ENCODE measurements around the gene ATXN10.

The ATXN10 gene

DNA sequence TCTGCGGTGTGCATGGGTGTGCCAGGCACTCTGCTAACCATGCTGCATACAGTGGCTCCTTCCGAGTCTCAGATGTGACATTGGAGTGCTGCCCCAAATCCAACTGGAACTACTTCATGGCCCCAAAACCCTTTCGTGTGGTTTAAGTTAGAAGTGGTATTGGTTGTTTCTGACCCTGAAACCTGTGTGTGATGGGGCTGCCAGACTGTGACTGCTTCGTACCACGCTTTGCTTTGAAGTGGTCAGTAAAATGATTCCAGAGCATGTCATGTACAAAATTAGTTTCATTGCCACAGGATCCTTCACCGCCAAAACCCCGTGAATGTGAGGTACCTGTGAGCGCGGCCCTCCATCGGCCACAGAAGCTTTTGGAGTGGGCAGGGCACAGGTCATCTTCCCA, 163.2 kb downstream of the ATXN10 start:
- no peak overlapping the region for H3K4me3 ChIP-seq (ENCODE audit: low read length)
- peak; percentile 43 for DNase-seq (ENCODE audit: low read depth, low spot score)

DNA sequence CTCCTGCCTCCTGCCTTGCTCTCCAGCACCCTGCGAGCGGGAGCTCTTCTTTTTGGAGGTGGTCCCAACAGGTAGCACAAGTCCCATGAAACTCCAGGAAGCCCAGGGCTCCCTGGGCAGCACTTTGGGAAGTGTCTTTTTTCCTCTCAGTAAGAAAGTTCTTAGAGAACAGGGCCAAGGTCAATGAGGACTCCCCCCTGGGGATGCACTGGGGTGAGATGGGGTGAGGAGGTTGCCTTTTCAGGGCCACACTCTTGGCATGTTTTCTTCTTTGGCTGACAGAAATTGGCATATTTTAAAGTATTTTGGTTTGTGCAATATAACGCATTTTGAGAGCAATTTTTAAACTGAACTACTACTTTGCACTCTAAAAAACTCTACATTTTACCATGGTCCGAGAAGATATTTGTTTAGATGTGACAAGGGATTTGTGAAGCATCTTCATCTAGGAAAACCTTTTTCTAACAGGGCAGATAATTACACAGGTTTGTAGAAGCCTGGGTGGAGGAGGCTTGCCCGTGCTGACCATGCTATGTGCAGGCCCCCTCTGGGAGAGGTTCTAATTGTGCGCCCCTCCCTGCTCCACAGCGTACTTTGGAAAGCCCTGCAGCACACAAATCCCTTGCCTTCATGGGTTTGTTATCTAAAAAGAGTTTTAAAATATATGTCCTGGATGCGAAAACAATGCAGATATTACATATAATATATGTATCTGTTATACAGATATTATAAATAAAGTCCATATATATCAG, 165.0 kb downstream of the ATXN10 start:
- no peak overlapping the region for H3K4me3 ChIP-seq (ENCODE audit: low read length)
- DNase-seq (ENCODE audit: low read depth, low spot score), result no peak

DNA sequence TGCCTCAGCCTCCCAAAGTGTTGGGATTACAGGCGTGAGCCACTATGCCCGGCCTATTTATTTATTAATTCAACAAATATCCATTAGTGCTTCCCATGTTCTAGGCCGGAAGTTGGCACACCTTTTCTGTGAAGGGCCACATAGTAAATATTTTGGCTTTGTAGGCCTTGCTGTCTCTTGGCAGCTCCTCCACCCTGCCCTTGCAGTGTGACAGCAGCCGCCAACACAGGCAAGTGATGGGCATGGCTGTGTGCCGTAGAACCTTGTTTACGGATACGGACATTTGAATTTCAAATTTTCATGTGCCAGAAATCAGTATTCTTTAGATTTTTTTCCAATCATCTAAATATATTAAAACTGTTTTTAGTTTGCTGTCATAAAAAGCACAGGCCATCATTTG, 165.9 kb downstream of the ATXN10 start:
- DNase-seq (ENCODE audit: low read depth, low spot score), result no peak
- H3K4me3 ChIP-seq (ENCODE audit: low read length), result no peak overlapping the region

DNA sequence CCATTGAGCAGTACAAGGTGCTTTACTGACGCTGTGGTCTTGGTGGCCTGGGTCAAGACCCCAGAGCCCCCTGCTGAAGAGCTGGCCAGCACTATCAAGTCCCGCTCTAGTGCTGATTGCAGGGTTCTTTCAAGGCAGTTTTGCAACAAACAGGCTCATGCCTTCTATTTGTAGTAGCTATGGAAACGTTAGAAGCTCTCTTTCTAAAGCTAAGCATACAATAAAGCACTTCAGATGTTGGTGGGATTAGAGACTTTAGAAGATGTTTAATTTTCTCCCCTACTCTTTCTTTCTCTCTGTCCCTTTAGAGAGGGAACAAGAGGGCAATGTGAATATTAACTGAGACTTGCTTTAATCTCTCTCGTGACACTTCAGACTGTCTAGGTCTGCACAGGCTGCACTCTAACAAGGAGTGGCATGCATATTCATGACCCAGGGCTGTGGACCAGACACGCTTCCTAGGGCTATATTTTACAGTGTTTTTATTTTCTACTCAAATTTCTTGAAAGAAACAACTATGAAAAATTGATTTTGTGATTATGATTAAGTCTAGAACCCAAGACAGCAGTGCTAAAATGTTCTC, 166.8 kb downstream of the ATXN10 start:
- DNase-seq (ENCODE audit: low read depth, low spot score), result no peak

DNA sequence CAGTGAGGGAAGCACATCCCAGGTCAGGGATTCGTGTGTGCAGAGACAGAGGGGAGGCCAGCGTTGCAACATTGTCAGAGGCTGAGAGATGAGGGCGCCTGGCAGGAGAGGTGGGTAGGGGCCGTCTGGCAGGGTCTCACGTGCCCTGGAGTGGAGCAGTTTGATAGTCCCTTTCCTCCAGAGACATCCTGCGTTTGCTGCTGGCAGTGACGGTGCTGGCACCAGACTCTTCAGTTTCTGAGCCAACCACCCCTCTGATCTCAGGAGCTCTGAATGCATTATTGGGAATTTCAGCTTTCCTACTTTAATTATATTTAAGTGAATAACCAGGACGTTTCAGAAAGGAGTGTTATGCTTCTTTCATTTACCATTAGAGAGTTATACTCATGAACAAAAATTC, 168.8 kb downstream of the ATXN10 start:
- DNase-seq (ENCODE audit: low read depth, low spot score), result no peak

More for the DNA sequence above, 166.8 kb downstream of the ATXN10 start:
- H3K4me3 ChIP-seq (ENCODE audit: low read length), result no peak overlapping the region

DNA sequence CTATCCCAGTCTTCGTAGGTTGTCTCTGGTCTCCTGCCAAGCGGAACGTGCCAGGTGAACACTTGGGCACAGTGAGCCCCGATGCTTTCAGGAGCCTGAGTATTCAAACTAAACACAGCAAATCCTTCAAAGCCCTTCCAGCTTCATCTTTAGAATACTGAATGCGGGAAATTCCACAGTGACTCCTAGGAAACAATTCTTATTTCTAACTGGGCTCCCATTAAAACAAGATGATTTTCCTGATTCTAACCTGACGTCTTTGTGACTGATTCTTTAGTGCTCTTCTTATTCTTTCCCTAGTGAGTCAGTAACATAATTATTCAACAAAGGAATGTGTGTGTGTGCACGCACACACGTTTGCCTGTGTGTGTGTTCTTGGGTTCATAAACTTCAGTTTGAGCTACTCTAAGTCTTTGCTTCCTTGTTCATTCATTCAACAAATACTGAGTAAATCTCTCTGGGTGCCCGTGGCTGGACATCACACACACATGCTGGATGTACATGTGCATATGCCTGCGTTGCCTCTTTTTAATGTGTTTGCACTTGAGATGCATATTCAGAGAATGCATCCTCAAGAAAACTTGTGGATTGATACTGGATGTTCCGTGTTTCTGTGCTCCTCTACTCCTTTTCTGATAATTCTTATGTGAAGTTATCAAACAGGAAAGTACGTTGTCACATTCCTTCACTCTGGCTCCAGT, 170.8 kb downstream of the ATXN10 start:
- DNase-seq (ENCODE audit: low read depth, low spot score), result no peak

More for the DNA sequence above, 168.8 kb downstream of the ATXN10 start:
- H3K4me3 ChIP-seq (ENCODE audit: low read length), result no peak overlapping the region

DNA sequence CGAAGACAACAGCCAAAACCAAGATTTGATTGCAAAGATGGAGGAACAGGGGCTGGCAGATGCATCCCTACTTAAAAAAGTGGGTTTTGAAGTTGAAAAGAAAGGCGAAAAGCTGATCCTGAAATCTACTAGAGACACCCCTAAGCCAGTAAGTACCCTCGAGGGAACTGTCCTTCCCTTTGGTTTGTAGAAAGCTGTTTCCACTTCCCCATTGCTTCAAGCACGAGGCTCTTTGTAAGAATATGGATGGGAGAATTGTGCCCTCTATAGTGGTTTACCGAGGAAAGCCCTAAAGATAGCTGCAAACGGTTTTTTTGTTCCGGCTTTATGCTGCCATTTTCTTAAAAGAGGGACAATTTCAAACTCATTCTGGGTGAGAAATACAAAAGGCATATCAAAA, 171.4 kb downstream of the ATXN10 start:
- DNase-seq (ENCODE audit: low read depth, low spot score), result peak; percentile 28
- H3K4me3 ChIP-seq (ENCODE audit: low read length), result no peak overlapping the region

More for the DNA sequence above, 170.8 kb downstream of the ATXN10 start:
- no peak overlapping the region for H3K4me3 ChIP-seq (ENCODE audit: low read length)

DNA sequence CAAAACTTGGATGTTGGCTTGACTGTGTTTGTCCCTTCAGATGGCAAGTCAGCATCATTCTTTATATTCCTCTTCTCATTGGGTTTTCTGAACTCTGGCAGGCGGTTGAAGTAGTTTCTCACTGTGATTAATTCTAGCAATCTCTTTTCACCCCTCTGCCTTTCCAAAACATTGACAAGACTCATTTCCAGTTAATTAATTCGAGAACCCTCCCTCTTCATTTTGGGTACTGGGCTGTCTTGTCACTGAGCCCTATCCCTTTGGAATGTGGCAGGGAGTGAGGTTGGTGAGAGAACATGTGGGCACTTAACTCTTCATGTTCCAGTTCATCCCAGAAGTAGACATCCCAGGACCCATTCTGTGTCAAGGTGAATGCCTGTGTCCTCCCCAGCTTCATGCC, 172.4 kb downstream of the ATXN10 start:
- H3K4me3 ChIP-seq (ENCODE audit: low read length), result no peak overlapping the region
- no peak for DNase-seq (ENCODE audit: low read depth, low spot score)

DNA sequence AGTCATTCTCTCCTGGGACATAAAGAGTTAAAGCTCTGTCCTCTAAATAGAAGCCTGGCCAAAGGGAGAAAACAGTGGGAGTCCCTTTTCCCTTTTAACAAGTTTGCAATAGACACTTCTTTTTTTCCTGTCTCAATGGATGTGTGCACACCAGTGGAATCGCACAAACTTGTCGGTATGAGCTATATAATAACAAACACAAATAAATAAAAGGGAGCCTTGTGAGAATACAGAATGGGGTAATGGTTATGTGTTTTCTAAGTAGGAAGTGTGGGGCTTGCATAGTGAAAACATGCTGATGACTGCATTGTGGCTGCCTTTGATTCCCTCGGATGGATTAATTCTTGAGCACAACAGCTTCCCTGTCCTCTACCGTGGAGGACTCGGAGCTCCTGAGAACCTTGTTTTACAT, 173.4 kb downstream of the ATXN10 start:
- DNase-seq (ENCODE audit: low read depth, low spot score), result no peak
- H3K4me3 ChIP-seq (ENCODE audit: low read length), result no peak overlapping the region

DNA sequence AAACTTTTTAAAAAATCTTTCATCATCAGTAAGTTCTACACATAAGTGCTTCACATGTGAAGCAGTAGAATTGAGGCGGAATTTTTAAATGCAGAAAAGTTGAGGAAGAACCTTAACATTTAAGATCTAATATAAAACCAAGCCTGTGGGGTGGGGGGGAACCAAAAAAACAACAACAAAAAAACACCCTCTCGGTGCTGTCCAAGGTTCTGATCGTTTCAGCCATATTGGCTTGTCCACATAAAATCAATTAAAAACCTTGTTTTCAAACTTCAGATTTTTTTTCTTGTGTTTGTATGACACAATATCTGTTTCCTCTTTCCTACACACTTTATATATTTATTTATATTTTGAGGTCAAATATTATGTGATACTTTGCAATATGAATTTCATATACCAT, 175.3 kb downstream of the ATXN10 start:
- no peak overlapping the region for H3K4me3 ChIP-seq (ENCODE audit: low read length)
- DNase-seq (ENCODE audit: low read depth, low spot score), result no peak

DNA sequence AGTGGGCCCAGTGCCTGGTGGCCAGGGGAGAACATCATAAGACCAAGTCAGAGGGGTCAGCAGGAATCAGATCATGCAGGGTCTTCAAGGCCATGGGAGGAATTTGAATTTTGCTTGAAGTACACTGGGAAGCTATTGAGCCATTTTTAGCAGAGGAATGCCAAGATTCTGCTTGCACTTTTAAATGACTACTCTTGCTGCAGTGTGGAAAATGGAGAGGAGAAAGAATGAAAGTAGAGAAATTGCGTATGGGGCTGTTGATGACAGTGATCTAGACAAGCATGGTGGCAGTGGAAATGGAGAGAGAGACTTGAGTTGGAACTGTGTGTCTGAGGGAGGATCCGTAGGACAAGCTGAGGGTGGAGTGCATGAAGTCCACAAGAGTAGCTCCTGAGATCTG, 177.3 kb downstream of the ATXN10 start:
- no peak overlapping the region for H3K4me3 ChIP-seq (ENCODE audit: low read length)
- no peak for DNase-seq (ENCODE audit: low read depth, low spot score)

DNA sequence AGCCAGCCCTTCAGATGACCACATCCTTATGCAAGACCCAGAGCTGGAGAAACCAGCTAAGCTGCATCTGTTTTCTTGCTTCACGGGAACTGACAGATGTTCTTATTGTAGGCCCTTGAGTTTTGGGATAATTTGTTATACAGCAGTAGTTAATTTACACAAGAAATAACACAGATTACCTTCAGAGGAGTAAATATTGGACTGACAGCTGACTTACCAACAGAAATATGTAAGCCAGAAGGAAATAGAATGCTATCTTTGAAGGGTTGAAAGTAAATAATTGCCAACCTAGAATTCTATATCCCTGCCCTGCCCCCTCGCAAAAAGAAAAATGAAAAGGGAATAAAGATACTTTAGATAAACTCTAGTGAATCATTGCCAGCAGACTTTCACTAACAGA, 181.2 kb downstream of the ATXN10 start:
- H3K4me3 ChIP-seq (ENCODE audit: low read length), result no peak overlapping the region
- no peak for DNase-seq (ENCODE audit: low read depth, low spot score)

DNA sequence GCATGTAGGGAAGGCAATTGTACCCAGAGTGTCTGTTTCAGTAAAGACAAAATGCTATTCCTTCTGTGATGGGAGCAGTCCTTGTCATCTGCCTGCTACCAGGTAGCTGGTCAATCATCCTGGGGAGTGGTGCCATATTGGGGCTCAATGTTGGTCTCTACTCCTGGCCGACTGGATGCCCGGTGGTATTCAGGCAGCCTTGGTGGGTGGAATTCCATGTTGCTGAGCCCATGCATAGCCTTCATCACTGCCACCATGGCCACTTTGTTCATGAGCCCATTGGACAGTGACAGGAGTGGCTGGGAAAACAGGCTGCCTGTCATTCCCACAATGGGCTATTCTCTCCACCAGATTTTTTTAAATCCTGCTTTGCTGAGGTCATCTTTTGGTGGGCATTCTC, 184.3 kb downstream of the ATXN10 start:
- no peak for DNase-seq (ENCODE audit: low read depth, low spot score)

DNA sequence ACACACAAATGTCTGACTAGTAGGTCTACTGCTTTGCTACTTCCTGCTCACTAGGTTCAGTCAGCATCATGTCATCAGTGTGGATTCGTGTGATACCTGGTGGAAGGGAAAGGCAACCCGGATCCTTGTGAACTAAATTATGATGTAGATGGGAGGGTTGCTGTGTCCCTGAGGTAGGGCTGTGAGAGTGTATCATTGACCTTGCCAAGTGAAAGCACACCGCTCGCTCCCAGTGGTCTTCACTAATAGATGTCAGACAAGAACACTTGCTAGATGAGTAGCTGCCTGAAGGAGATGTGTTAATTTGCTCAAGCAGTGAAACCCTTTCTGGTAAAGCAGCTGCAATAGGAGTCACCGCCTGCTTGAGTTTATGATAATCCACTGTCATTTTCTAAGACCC, 185.9 kb downstream of the ATXN10 start:
- H3K4me3 ChIP-seq (ENCODE audit: low read length), result no peak overlapping the region

More for the DNA sequence above, 184.3 kb downstream of the ATXN10 start:
- no peak overlapping the region for H3K4me3 ChIP-seq (ENCODE audit: low read length)

DNA sequence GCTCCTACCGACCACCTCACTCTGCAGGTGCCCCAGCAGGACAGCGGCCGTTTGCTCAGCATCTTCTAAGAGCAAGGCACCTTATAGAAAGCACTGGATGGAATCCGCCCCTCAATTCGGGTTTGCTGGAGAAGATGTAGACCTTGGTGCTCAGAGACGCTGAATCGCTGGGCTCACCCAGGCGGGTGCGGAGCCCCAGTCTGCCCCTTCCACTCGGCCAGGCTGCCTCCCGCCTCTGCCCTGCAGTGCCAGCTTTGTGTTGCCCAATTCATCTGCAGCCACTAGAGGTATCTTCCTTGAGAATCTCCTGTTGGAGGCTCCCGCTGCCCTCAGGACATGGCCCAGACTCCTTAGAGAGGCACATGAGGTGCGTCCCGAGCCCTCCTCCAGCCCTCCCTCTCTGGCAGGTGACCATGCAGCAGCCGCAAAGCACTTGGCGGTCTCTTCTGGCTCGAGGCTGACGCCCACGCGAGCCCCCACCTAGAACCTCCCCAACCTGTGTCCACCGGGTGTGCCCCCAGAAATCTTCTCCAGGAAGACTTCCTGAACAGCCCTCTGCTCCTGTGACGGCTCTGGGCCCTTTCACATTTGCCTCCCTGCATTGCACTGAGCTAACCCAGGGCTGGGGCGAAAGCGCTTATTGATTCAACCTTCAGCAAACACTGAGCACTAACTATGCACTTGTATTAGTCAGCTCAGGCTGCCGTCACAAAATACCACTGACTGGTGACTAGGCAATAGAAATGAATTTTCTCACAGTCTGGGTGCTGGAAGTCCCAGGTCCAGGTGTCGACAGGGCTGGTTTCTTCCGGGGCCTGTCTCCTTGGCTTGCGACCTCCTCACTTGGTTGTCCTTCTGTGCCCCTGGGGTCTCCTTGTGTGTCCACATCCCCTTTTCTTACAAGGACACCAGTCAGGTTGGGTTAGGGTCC, 187.9 kb downstream of the ATXN10 start:
- no peak overlapping the region for H3K4me3 ChIP-seq (ENCODE audit: low read length)

More for the DNA sequence above, 185.9 kb downstream of the ATXN10 start:
- DNase-seq (ENCODE audit: low read depth, low spot score), result no peak

DNA sequence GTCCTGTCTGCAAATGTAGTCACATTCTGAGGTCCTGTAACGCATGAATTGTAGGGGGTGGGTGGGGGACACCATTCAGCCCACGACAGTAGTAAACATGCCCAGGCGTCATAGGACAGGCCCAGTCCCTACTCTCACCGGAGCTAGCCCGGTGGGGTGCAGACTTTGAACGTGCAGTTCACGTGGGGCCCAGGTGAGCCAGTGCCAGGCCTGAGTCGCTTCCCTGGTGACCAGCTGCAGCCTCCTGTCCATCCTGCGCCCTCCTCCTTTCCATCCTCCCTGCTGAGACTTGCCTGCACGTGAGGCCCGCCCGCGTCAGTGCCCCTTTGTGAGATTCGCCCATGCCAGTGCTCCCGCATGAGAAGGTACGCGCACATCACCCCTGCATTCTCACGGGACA, 188.6 kb downstream of the ATXN10 start:
- no peak overlapping the region for H3K4me3 ChIP-seq (ENCODE audit: low read length)
- DNase-seq (ENCODE audit: low read depth, low spot score), result no peak

More for the DNA sequence above, 187.9 kb downstream of the ATXN10 start:
- no peak for DNase-seq (ENCODE audit: low read depth, low spot score)

DNA sequence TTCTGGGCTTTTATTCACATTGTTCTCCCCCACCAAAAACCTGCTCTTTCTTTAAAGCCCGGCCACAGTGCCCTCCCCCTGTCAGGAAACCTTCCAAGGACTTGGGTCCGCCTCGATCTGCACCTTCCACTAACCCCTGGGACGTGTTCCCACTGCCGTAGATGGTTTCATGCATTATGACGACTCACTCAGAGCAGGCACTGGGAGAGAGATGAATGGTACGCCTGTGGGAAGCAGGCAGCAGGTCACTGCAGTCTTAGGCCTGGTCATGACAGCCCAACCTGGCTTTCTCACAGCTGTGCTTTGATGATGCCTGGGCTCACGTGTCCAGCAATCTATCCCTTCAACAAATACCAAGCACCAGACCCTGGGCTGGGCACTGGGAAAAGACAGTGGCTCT, 189.6 kb downstream of the ATXN10 start:
- no peak overlapping the region for H3K4me3 ChIP-seq (ENCODE audit: low read length)
- DNase-seq (ENCODE audit: low read depth, low spot score), result no peak

DNA sequence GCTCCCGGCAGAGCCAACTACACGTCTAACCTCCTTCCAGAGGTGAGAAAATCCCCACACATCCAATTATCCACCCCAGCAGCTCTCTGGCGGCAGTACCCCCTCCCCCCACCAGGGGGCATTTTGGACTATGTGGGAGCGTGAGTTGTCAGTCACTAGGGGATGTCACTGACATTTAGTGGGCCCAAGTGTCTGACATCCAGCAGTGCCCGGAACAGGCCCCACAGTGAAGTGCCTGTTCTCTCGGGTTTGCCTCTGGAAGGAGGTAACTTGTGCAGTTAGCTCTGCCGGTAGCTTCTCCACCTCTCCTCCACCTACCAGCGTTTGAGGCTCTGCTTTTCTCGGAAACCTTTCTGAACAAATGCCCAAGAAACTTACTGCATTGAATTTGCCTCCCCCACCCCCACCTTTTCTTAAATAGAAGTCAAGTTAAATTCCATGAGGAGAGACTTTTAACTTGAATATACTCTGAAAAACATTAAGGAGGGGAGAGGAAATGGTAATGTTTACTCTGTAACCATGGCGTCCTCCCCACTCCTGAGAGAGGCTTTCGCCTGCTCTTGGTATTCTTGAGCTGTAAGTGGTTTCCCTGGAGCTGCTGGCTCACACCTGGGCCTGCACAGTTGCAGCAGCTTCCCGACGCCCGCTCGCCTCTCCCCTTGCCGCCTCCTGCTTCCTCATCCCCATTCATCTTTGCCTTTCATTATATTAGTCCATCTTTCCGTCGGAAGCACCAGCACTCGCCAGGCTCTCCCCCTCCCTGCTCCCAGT, 192.5 kb downstream of the ATXN10 start:
- peak; percentile 56 for DNase-seq (ENCODE audit: low read depth, low spot score)

More for the DNA sequence above, 192.5 kb downstream of the ATXN10 start:
- H3K4me3 ChIP-seq (ENCODE audit: low read length), result no peak overlapping the region

Measured in Jurkat, Clone E6-1 (cell line).